C4-2B (cell line): Measurements from ENCODE around the gene MYPN.
A peak's percentile ranks its signal among the peaks of the same experiment; 100 is the strongest.
"Not testable (repeated sequence)": the region's sequence is repeated elsewhere in the genome, so short reads cannot be mapped to it uniquely, and the experiment has no call there.

Experiments used
- H3K27ac ChIP-seq: fragments of 450-650 bp; 2 replicates; pipeline ENCODE4 v1.5.1; 2017
- CTCF ChIP-seq: fragments of 450-650 bp; conservative IDR thresholded peaks from 2 replicates; pipeline ENCODE4 v1.5.1; 2017; ENCODE audit warnings: mild to moderate bottlenecking
- ZFX ChIP-seq: fragments of 450-650 bp; IDR thresholded peaks from 2 replicates; pipeline ENCODE4 v1.6.1; 2017

Gene MYPN

GRCh38 chr10:68192113-68192512 is 82.8 kb downstream of the MYPN start:
- no peak for TF ChIP-seq CTCF
- H3K27ac ChIP-seq: no peak overlapping the region

GRCh38 chr10:68194290-68194689 is 85.0 kb downstream of the MYPN start:
- H3K27ac ChIP-seq: no peak overlapping the region
- TF ChIP-seq CTCF (no peak), ZFX (no peak)

- not testable (repeated sequence) for H3K27ac ChIP-seq
Measured at GRCh38 chr10:68195776-68196175, 86.5 kb downstream of the MYPN start.

GRCh38 chr10:68196701-68197100 is 87.4 kb downstream of the MYPN start:
- H3K27ac ChIP-seq: no peak overlapping the region
- no peak for TF ChIP-seq CTCF
- TF ChIP-seq ZFX: no peak

DNA sequence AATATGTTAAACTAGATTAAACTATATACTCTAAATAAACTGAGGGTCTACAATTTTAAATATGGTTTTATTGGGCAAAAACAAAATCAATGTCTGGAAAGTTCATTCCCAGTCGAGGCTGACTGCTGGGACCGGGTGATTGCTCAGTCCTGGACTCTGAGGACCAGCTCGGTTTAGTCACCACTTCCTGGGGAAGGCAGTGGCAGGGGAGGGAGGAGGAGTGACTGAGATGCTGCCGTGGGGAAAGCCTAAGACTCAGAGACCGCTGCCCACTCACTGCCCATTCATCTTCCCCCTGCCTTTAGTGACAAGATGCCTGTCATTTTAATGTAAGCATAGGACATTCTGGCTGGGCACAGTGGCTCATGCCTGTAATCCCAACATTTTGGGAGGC is 93.7 kb downstream of the MYPN start:
- TF ChIP-seq ZFX: no peak
- no peak for TF ChIP-seq CTCF
- H3K27ac ChIP-seq: no peak overlapping the region

DNA sequence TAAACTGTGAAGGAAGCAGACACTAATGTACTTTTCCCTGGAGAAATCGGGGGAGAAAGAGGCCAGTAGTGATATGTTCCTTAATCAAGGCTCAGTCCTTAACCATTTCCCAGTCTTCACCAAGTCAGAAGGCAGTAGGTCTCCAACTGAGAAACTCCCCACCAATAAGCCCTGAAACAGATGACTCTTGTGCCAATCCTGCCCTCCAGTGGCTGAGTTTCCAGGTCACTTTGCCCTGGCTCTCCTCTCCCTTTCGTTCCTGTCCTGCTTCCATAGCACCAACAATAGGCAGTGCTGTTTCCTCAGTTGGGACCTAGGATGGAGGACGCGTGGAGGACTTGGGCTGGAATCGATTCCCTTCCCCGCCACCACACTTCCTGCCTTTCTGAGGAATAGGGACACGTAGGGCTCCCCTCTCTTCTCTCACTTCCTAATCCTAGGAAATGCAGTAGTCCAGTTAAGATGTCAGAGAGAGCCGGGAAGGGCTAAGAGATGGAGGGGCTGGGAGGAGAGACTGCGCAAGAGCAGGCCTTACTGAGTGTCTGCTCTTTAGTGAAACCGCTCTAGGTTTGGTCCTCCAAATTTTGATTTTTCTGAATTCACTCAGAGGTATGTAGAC is 99.2 kb downstream of the MYPN start:
- TF ChIP-seq ZFX: no peak
- TF ChIP-seq CTCF: peak; percentile 83
- H3K27ac ChIP-seq: no peak overlapping the region

- TF ChIP-seq ZFX (no peak), CTCF (no peak)
- no peak overlapping the region for H3K27ac ChIP-seq
Measured at GRCh38 chr10:68211669-68212068, 102.4 kb downstream of the MYPN start.

GRCh38 chr10:68212721-68213352 is 103.5 kb downstream of the MYPN start:
- TF ChIP-seq CTCF (peak; percentile 83), ZFX (no peak)
- no peak overlapping the region for H3K27ac ChIP-seq
